Mesendoderm (in vitro differentiated cells): ENCODE measurements around the gene MRAP.

ENCODE experiments used
- DNase-seq: peaks from one replicate; pipeline ENCODE4 v3.0.0; 2013
- H2AK5ac ChIP-seq: 2 replicates; pipeline ENCODE4 v1.6.1; 2013; ENCODE audit warnings: low read length, inconsistent platforms
- H2BK120ac ChIP-seq: 2 replicates; pipeline ENCODE4 v1.6.1; 2013; ENCODE audit warnings: low read depth, mild to moderate bottlenecking, low read length, moderate library complexity, mixed read lengths
- H2BK15ac ChIP-seq: replicated peaks from 2 replicates; pipeline ENCODE4 v1.6.1; 2013; ENCODE audit warnings: low read depth, mild to moderate bottlenecking, moderate library complexity
- H2BK5ac ChIP-seq: 2 replicates; pipeline ENCODE4 v1.6.1; 2013; ENCODE audit warnings: low read length, inconsistent platforms
- H3K18ac ChIP-seq: 2 replicates; pipeline ENCODE4 v1.6.1; 2013; ENCODE audit warnings: mild to moderate bottlenecking, low read length, mixed read lengths
- H3K23ac ChIP-seq: one replicate; pipeline ENCODE4 v1.6.1; 2013; ENCODE audit warnings: low read length
- H3K27ac ChIP-seq: 2 replicates; pipeline ENCODE4 v1.5.1; 2013; ENCODE audit warnings: low read depth, mild to moderate bottlenecking, inconsistent platforms, low read length, moderate library complexity
- H3K27me3 ChIP-seq: 2 replicates; pipeline ENCODE4 v1.6.1; 2013; ENCODE audit warnings: low read length, control low read depth, mild to moderate bottlenecking, inconsistent platforms; ENCODE audit not compliant: insufficient read depth, poor library complexity
- H3K36me3 ChIP-seq: 2 replicates; pipeline ENCODE4 v1.6.1; 2013; ENCODE audit warnings: low read length, inconsistent platforms; ENCODE audit not compliant: control insufficient read depth, insufficient read depth
- H3K4ac ChIP-seq: one replicate; pipeline ENCODE4 v1.6.1; 2013; ENCODE audit warnings: low read depth, mild to moderate bottlenecking, low read length, moderate library complexity
- H3K4me1 ChIP-seq: 2 replicates; pipeline ENCODE4 v1.6.1; 2013; ENCODE audit warnings: low read depth, low read length, inconsistent platforms; ENCODE audit not compliant: control insufficient read depth
- H3K4me2 ChIP-seq: 2 replicates; pipeline ENCODE4 v1.6.1; 2013; ENCODE audit warnings: low read length
- H3K4me3 ChIP-seq: 2 replicates; pipeline ENCODE4 v1.5.1; 2013; ENCODE audit warnings: mild to moderate bottlenecking, low read length
- H3K56ac ChIP-seq: one replicate; pipeline ENCODE4 v1.6.1; 2013; ENCODE audit warnings: low read length
- H3K79me1 ChIP-seq: 2 replicates; pipeline ENCODE4 v1.6.1; 2013; ENCODE audit warnings: low read length, inconsistent platforms
- H3K79me2 ChIP-seq: 2 replicates; pipeline ENCODE4 v1.6.1; 2013; ENCODE audit warnings: mild to moderate bottlenecking, low read length; ENCODE audit not compliant: control insufficient read depth, insufficient read depth
- H3K9ac ChIP-seq: 2 replicates; pipeline ENCODE4 v1.6.1; 2013; ENCODE audit warnings: low read length, inconsistent platforms
- H4K5ac ChIP-seq: one replicate; pipeline ENCODE4 v1.6.1; 2013; ENCODE audit warnings: low read length
- H4K8ac ChIP-seq: one replicate; pipeline ENCODE4 v1.6.1; 2013; ENCODE audit warnings: low read depth, mild to moderate bottlenecking, control low read depth, low read length, moderate library complexity
- WGBS: extraction: QIAGEN DNeasy Blood & Tissue Kit; methylation state at CpG from one replicate; pipeline ENCODE4 v1.1.7; 2013; ENCODE audit warnings: low lambda C conversion rate, missing lambda C conversion rate; ENCODE audit not compliant: insufficient coverage; ENCODE audit errors: extremely low coverage; 5-methylcytosine and 5-hydroxymethylcytosine counted together

Gene MRAP

GRCh38 chr21:32299695-32300094, 1.0 kb downstream of the MRAP start:
- no peaks in the 10 kb centered on the region for H3K27me3 ChIP-seq
- no peak overlapping the region for H3K27ac ChIP-seq
- no peak overlapping the region for H2BK15ac ChIP-seq
- H3K9ac ChIP-seq = no peak overlapping the region
- H2BK120ac ChIP-seq = no peak overlapping the region
- no peaks in the 10 kb centered on the region for H3K36me3 ChIP-seq
- H2AK5ac ChIP-seq = no peak overlapping the region
- H4K5ac ChIP-seq = no peak overlapping the region
- H3K4me3 ChIP-seq = no peak overlapping the region
- no peaks in the 10 kb centered on the region for H3K4me1 ChIP-seq
- no CpG with 5 or more reads among the region's 6 CpGs for WGBS
- no peak for DNase-seq
- no peak overlapping the region for H3K4me2 ChIP-seq
- H3K79me2 ChIP-seq = no peaks in the 10 kb centered on the region
- no peak overlapping the region for H3K56ac ChIP-seq
- no peaks in the 10 kb centered on the region for H3K79me1 ChIP-seq
- no peak overlapping the region for H2BK5ac ChIP-seq
- no peak overlapping the region for H3K18ac ChIP-seq
- H3K4ac ChIP-seq = no peak overlapping the region
- H3K23ac ChIP-seq = no peak overlapping the region
- H4K8ac ChIP-seq = no peak overlapping the region

GRCh38 chr21:32300117-32300681, 1.5 kb downstream of the MRAP start:
- no peaks in the 10 kb centered on the region for H3K4me1 ChIP-seq
- H3K79me2 ChIP-seq = no peaks in the 10 kb centered on the region
- no peak overlapping the region for H3K56ac ChIP-seq
- H4K5ac ChIP-seq = no peak overlapping the region
- no peak for DNase-seq
- H3K4me3 ChIP-seq = no peak overlapping the region
- no peak overlapping the region for H2AK5ac ChIP-seq
- no peak overlapping the region for H3K23ac ChIP-seq
- H4K8ac ChIP-seq = no peak overlapping the region
- H3K9ac ChIP-seq = no peak overlapping the region
- no peak overlapping the region for H2BK120ac ChIP-seq
- H2BK15ac ChIP-seq = no peak overlapping the region
- no peaks in the 10 kb centered on the region for H3K27me3 ChIP-seq
- H3K27ac ChIP-seq = no peak overlapping the region
- no peak overlapping the region for H2BK5ac ChIP-seq
- WGBS = no CpG with 5 or more reads among the region's 41 CpGs
- H3K79me1 ChIP-seq = no peaks in the 10 kb centered on the region
- no peak overlapping the region for H3K4ac ChIP-seq
- no peaks in the 10 kb centered on the region for H3K36me3 ChIP-seq
- H3K18ac ChIP-seq = no peak overlapping the region
- no peak overlapping the region for H3K4me2 ChIP-seq

GRCh38 chr21:32301596-32301995, 2.9 kb downstream of the MRAP start:
- no peak overlapping the region for H2AK5ac ChIP-seq
- H2BK120ac ChIP-seq = no peak overlapping the region
- no peak overlapping the region for H4K5ac ChIP-seq
- H3K79me1 ChIP-seq = no peaks in the 10 kb centered on the region
- H3K4me3 ChIP-seq = no peak overlapping the region
- no peaks in the 10 kb centered on the region for H3K36me3 ChIP-seq
- no peak for DNase-seq
- no peak overlapping the region for H3K27ac ChIP-seq
- no peaks in the 10 kb centered on the region for H3K27me3 ChIP-seq
- no peaks in the 10 kb centered on the region for H3K79me2 ChIP-seq
- no peak overlapping the region for H2BK15ac ChIP-seq
- no peak overlapping the region for H3K4ac ChIP-seq
- no peak overlapping the region for H3K23ac ChIP-seq
- H3K18ac ChIP-seq = no peak overlapping the region
- H3K4me2 ChIP-seq = no peak overlapping the region
- peaks cover 3% of the 10 kb centered on the region for H3K4me1 ChIP-seq
- no CpG with 5 or more reads among the region's 2 CpGs for WGBS
- no peak overlapping the region for H3K9ac ChIP-seq
- no peak overlapping the region for H2BK5ac ChIP-seq
- H4K8ac ChIP-seq = no peak overlapping the region
- H3K56ac ChIP-seq = no peak overlapping the region

GRCh38 chr21:32302560-32302959, 3.9 kb downstream of the MRAP start:
- no peak overlapping the region for H3K18ac ChIP-seq
- H3K4ac ChIP-seq = no peak overlapping the region
- no peak overlapping the region for H2BK15ac ChIP-seq
- H4K8ac ChIP-seq = no peak overlapping the region
- no peaks in the 10 kb centered on the region for H3K79me1 ChIP-seq
- no peak overlapping the region for H3K9ac ChIP-seq
- no CpG with 5 or more reads among the region's 6 CpGs for WGBS
- no peak overlapping the region for H4K5ac ChIP-seq
- H3K36me3 ChIP-seq = no peaks in the 10 kb centered on the region
- H3K79me2 ChIP-seq = no peaks in the 10 kb centered on the region
- H3K4me2 ChIP-seq = no peak overlapping the region
- no peak overlapping the region for H2BK5ac ChIP-seq
- no peak overlapping the region for H2BK120ac ChIP-seq
- no peak overlapping the region for H3K4me3 ChIP-seq
- H3K27me3 ChIP-seq = no peaks in the 10 kb centered on the region
- H2AK5ac ChIP-seq = no peak overlapping the region
- H3K27ac ChIP-seq = no peak overlapping the region
- H3K23ac ChIP-seq = no peak overlapping the region
- peaks cover 3% of the 10 kb centered on the region for H3K4me1 ChIP-seq
- H3K56ac ChIP-seq = no peak overlapping the region
- DNase-seq = no peak

GRCh38 chr21:32303385-32303784, 4.7 kb downstream of the MRAP start:
- DNase-seq = no peak
- Histone ChIP-seq H3K36me3 (no peaks in the 10 kb centered on the region), H2AK5ac (no peak overlapping the region), H3K23ac (no peak overlapping the region), H3K27me3 (no peaks in the 10 kb centered on the region), H2BK120ac (no peak overlapping the region), H3K56ac (no peak overlapping the region), H3K18ac (no peak overlapping the region), H3K79me2 (no peaks in the 10 kb centered on the region), H4K8ac (no peak overlapping the region), H3K4me1 (peaks cover 3% of the 10 kb centered on the region), H3K9ac (no peak overlapping the region), H3K4me3 (no peak overlapping the region), H3K4me2 (no peak overlapping the region), H3K27ac (no peak overlapping the region), H4K5ac (no peak overlapping the region), H2BK5ac (no peak overlapping the region), H3K4ac (no peak overlapping the region), H2BK15ac (no peak overlapping the region), H3K79me1 (no peaks in the 10 kb centered on the region)
- no CpG with 5 or more reads among the region's 1 CpG for WGBS

GRCh38 chr21:32304998-32305397, 6.3 kb downstream of the MRAP start:
- no peak overlapping the region for H3K23ac ChIP-seq
- H4K5ac ChIP-seq = no peak overlapping the region
- no peak overlapping the region for H3K4me2 ChIP-seq
- no CpG with 5 or more reads among the region's 7 CpGs for WGBS
- H3K9ac ChIP-seq = no peak overlapping the region
- no peak overlapping the region for H2BK120ac ChIP-seq
- H3K79me1 ChIP-seq = no peaks in the 10 kb centered on the region
- H2BK15ac ChIP-seq = no peak overlapping the region
- no peak overlapping the region for H4K8ac ChIP-seq
- no peaks in the 10 kb centered on the region for H3K27me3 ChIP-seq
- no peak overlapping the region for H2BK5ac ChIP-seq
- no peak overlapping the region for H3K4ac ChIP-seq
- no peak overlapping the region for H2AK5ac ChIP-seq
- no peak overlapping the region for H3K27ac ChIP-seq
- no peaks in the 10 kb centered on the region for H3K79me2 ChIP-seq
- no peak for DNase-seq
- no peaks in the 10 kb centered on the region for H3K36me3 ChIP-seq
- H3K4me1 ChIP-seq = peaks cover 3% of the 10 kb centered on the region
- no peak overlapping the region for H3K4me3 ChIP-seq
- H3K56ac ChIP-seq = no peak overlapping the region
- no peak overlapping the region for H3K18ac ChIP-seq
